Endothelial cell of umbilical vein (primary cell): ENCODE results near the gene DHRS4.
"Not testable (repeated sequence)": the region's sequence is repeated elsewhere in the genome, so short reads cannot be mapped to it uniquely, and the experiment has no call there.

Source experiments
- EZH2 ChIP-seq: IDR thresholded peaks from 2 replicates; pipeline ENCODE4 v1.6.1; 2012; ENCODE audit warnings: borderline replicate concordance, low read depth, mild to moderate bottlenecking, moderate library complexity, low read length, inconsistent platforms; ENCODE audit not compliant: severe bottlenecking
- TF ChIP-seq, protein P1 (sequence below), 2 donors: IDR thresholded peaks; 1 replicate in 1 of 2; 2 replicates in 1 of 2; pipeline ENCODE4 v1.5.1; 2011; ENCODE audit warnings: low read length in 2 of 2, mild to moderate bottlenecking in 2 of 2, moderate library complexity in 2 of 2, control low read depth in 1 of 2, inconsistent platforms in 1 of 2, low read depth in 1 of 2; ENCODE audit not compliant: insufficient read depth in 1 of 2; ENCODE audit errors: extremely low read depth in 1 of 2

GRCh38 chr14:23954965-23955364, 1.4 kb downstream of the DHRS4 start:
- not testable (repeated sequence) for TF ChIP-seq EZH2
- TF ChIP-seq, protein P1, sequence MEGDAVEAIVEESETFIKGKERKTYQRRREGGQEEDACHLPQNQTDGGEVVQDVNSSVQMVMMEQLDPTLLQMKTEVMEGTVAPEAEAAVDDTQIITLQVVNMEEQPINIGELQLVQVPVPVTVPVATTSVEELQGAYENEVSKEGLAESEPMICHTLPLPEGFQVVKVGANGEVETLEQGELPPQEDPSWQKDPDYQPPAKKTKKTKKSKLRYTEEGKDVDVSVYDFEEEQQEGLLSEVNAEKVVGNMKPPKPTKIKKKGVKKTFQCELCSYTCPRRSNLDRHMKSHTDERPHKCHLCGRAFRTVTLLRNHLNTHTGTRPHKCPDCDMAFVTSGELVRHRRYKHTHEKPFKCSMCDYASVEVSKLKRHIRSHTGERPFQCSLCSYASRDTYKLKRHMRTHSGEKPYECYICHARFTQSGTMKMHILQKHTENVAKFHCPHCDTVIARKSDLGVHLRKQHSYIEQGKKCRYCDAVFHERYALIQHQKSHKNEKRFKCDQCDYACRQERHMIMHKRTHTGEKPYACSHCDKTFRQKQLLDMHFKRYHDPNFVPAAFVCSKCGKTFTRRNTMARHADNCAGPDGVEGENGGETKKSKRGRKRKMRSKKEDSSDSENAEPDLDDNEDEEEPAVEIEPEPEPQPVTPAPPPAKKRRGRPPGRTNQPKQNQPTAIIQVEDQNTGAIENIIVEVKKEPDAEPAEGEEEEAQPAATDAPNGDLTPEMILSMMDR (IDR thresholded peaks at IDR 0.05; ENCODE audit: extremely low read depth in 1 of 2, insufficient read depth in 1 of 2, low read depth in 1 of 2, low read length in 2 of 2): not testable (repeated sequence)
